Endodermal cell (in vitro differentiated cells): ENCODE data around the gene CDH13. TPM values are rescaled to one million over a fixed set of nuclear protein-coding genes. Genes with fewer than 3 reads are reported as not detected.

ENCODE experiments used
- DNase-seq: peaks from one replicate; pipeline ENCODE4 v3.0.0-alpha.2; 2017
- H3K27ac ChIP-seq: 2 replicates; pipeline ENCODE4 v1.5.1; 2013; ENCODE audit warnings: mild to moderate bottlenecking, low read depth, low read length, moderate library complexity
- H3K27me3 ChIP-seq: 2 replicates; pipeline ENCODE4 v1.6.1; 2013; ENCODE audit warnings: mild to moderate bottlenecking, low read length, moderate library complexity; ENCODE audit not compliant: insufficient read depth, control insufficient read depth, poor library complexity, severe bottlenecking
- H3K36me3 ChIP-seq: 2 replicates; pipeline ENCODE4 v1.7.0; 2013; ENCODE audit warnings: mild to moderate bottlenecking, low read length, moderate library complexity; ENCODE audit not compliant: control insufficient read depth, insufficient read depth
- H3K4me1 ChIP-seq: one replicate; pipeline ENCODE4 v1.7.0; 2013; ENCODE audit warnings: low read length; ENCODE audit not compliant: control insufficient read depth, insufficient read depth
- H3K4me3 ChIP-seq: 2 replicates; pipeline ENCODE4 v1.5.1; 2013; ENCODE audit warnings: mild to moderate bottlenecking, low read length, moderate library complexity
- H3K9ac ChIP-seq: 2 replicates; pipeline ENCODE4 v1.6.1; 2013; ENCODE audit warnings: mild to moderate bottlenecking, low read length, moderate library complexity; ENCODE audit not compliant: poor library complexity, severe bottlenecking; ENCODE audit errors: extremely low read depth
- H3K9me3 ChIP-seq: 2 replicates; pipeline ENCODE4 v1.6.1; 2013; ENCODE audit warnings: mild to moderate bottlenecking, low read length, moderate library complexity; ENCODE audit not compliant: control insufficient read depth
- H3K27ac Mint-ChIP-seq: 2 replicates; pipeline ENCODE4 v1.8.0; 2020; ENCODE audit warnings: mixed read lengths
- H3K27me3 Mint-ChIP-seq: 2 replicates; pipeline ENCODE4 v1.8.0; 2021; ENCODE audit warnings: mild to moderate bottlenecking, mixed read lengths; ENCODE audit not compliant: insufficient read depth
- H3K36me3 Mint-ChIP-seq: 2 replicates; pipeline ENCODE4 v1.8.0; 2020; ENCODE audit warnings: low read depth, mixed read lengths
- H3K4me1 Mint-ChIP-seq: 2 replicates; pipeline ENCODE4 v1.8.0; 2020; ENCODE audit warnings: mixed read lengths
- H3K4me3 Mint-ChIP-seq: 2 replicates; pipeline ENCODE4 v1.8.0; 2020; ENCODE audit warnings: mild to moderate bottlenecking, moderate library complexity, mixed read lengths
- H3K9me3 Mint-ChIP-seq: 2 replicates; pipeline ENCODE4 v1.8.0; 2020; ENCODE audit warnings: mild to moderate bottlenecking, mixed read lengths
- CTCF ChIP-seq: fragments of 200-600 bp; sonication (generic); conservative IDR thresholded peaks from 2 replicates; pipeline ENCODE4 v1.5.0; 2021; ENCODE audit warnings: antibody characterized with exemption, mild to moderate bottlenecking
- WGBS, 2 experiments: methylation state at CpG; one replicate each; pipeline versions ENCODE4 v1.1.5 to v1.1.7; 2013; ENCODE audit warnings: missing lambda C conversion rate in 2 of 2, mixed read lengths in 1 of 2; ENCODE audit not compliant: insufficient coverage in 1 of 2, insufficient read length in 1 of 2; 5-methylcytosine and 5-hydroxymethylcytosine counted together
- total RNA-seq, 2 donors: library from RNA; stranded (reverse); fragmentation: NEBNext Ultra II Directional in 1 of 2; extraction: Animal tissue kit (Norgen Biotek cat#: 25700) in 1 of 2; gene quantifications; 2 replicates in 1 of 2; 3 replicates in 1 of 2; pipeline ENCODE4 v1.2.1, GENCODE V29; 2021

The CDH13 gene
- total RNA-seq, 2 donors from 2014 or later = 0.86 to 1.8 TPM

GRCh38 chr16:82852388-82853008 is 225.7 kb downstream of the CDH13 start:
- H3K4me1 ChIP-seq = no peaks in the 10 kb centered on the region
- no peak overlapping the region for H3K27ac ChIP-seq
- no peak overlapping the region for H3K27ac Mint-ChIP-seq
- H3K27me3 Mint-ChIP-seq = peaks cover 1% of the 10 kb centered on the region
- peaks cover 3% of the 10 kb centered on the region for H3K9me3 ChIP-seq
- H3K4me3 ChIP-seq = no peak overlapping the region
- H3K27me3 ChIP-seq = no peaks in the 10 kb centered on the region
- no peak overlapping the region for H3K9ac ChIP-seq
- no peak for TF ChIP-seq CTCF
- H3K9me3 Mint-ChIP-seq = peaks cover under 1% of the 10 kb centered on the region
- H3K4me1 Mint-ChIP-seq = peaks cover 9% of the 10 kb centered on the region
- H3K36me3 Mint-ChIP-seq = no peaks in the 10 kb centered on the region
- no peak for DNase-seq
- H3K4me3 Mint-ChIP-seq = no peak overlapping the region
- no peaks in the 10 kb centered on the region for H3K36me3 ChIP-seq
- 90 to 93% methylated on average over 2 to 3 of the region's 3 CpGs for WGBS, 2 experiments

DNA sequence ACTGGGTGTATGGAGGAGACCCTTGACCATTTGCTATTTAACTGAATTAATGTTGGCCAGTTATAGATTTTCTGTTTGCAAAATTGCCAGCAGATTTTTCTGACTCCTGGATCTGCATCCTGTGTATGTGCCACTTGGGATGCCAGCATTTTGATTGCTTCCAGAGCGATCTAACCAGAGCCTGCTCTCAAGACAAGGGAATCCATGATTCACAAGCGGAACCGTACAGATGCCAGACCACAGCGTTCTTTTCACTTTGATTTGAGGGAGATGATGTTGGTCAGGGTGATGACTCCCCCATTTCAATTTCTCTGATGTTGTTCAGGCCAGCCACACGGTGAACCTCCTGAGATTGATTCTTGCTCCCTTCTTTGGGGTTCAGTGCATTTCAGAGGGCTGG is 228.7 kb downstream of the CDH13 start:
- DNase-seq = no peak
- Mint-ChIP-seq H3K27me3 (peaks cover 1% of the 10 kb centered on the region), H3K36me3 (no peaks in the 10 kb centered on the region), H3K9me3 (no peaks in the 10 kb centered on the region), H3K27ac (no peak overlapping the region), H3K4me1 (no peaks in the 10 kb centered on the region), H3K4me3 (no peak overlapping the region)
- H3K27ac ChIP-seq = no peak overlapping the region
- TF ChIP-seq CTCF = no peak
- no peaks in the 10 kb centered on the region for H3K9me3 ChIP-seq
- H3K4me1 ChIP-seq = no peaks in the 10 kb centered on the region
- WGBS, 2 experiments = 90 to 95% methylated on average over 3 to 5 of the region's 5 CpGs
- no peak overlapping the region for H3K4me3 ChIP-seq
- no peaks in the 10 kb centered on the region for H3K27me3 ChIP-seq
- no peak overlapping the region for H3K9ac ChIP-seq
- H3K36me3 ChIP-seq = no peaks in the 10 kb centered on the region

DNA sequence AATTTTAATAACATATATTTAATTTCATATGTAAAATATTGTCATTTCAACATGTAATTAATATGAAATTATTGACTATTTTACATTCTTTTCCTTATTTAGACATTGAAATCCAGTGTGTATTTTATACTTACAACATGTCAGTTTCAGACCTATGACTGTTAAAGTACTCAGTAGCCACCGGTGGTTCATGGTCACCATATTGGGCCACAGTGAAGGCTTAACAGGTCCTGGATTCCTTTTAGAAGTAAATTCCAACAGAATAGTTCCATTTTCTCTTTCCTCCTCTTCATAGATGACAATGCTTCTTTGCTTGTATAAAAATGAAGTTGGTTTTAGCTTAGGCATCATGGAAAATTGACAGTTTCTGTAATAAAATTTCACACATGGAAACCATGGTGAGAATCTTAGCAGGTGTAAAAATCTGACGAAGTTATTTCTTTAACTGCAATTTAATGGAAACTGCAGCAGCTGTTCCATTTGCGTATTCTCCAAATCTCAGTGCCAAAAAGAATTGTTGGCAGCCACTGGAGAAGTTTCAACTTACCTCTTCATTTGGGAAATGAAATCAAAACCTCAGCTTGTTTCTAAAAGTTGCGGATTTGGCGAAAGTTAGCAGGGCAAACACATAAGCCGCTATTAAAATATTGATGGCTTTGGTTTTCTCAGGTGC is 231.1 kb downstream of the CDH13 start:
- Histone ChIP-seq H3K9me3 (no peaks in the 10 kb centered on the region), H3K4me3 (no peak overlapping the region), H3K4me1 (no peaks in the 10 kb centered on the region), H3K27ac (no peak overlapping the region), H3K36me3 (no peaks in the 10 kb centered on the region), H3K27me3 (no peaks in the 10 kb centered on the region), H3K9ac (no peak overlapping the region)
- DNase-seq = no peak
- Mint-ChIP-seq H3K27ac (no peak overlapping the region), H3K36me3 (no peaks in the 10 kb centered on the region), H3K4me3 (no peak overlapping the region), H3K4me1 (no peaks in the 10 kb centered on the region), H3K9me3 (no peaks in the 10 kb centered on the region), H3K27me3 (no peaks in the 10 kb centered on the region)
- TF ChIP-seq CTCF = no peak
- WGBS, 2 experiments = 93 to 99% methylated on average over 6 of the region's 6 CpGs
